Measurements from ENCODE around the gene ZBTB48. TPM values are rescaled to one million over a fixed set of nuclear protein-coding genes. Genes with fewer than 3 reads are reported as not detected.
"Not testable (repeated sequence)": the region's sequence is repeated elsewhere in the genome, so short reads cannot be mapped to it uniquely, and the experiment has no call there.

The ZBTB48 gene
- total and polyA plus RNA-seq, 4 donors: 21.6 to 41.3 (median 34.3) TPM

- no peaks in the 10 kb centered on the region for H3K9me3 ChIP-seq (ENCODE audit: control insufficient read depth in 4 of 4, insufficient read depth in 3 of 4, low read length in 3 of 4)
- WGBS, 2 donors: 68 to 77% methylated on average over 29 of the region's 29 CpGs
- peak overlapping the region in 1 of 2 donors; percentile 17 for H3K27ac ChIP-seq (ENCODE audit: low read depth in 1 of 2, low read length in 1 of 2)
- no peak for TF ChIP-seq CTCF (IDR thresholded peaks at IDR 0.05; ENCODE audit: control extremely low read depth, extremely low read depth)
- DNase-seq (peak; percentile 29 to 57 (median 49)), ATAC-seq (ENCODE audit: insufficient read depth, low FRiP score) (peak; percentile 75)
- no peak overlapping the region for H3K9ac ChIP-seq (ENCODE audit: insufficient read depth in 1 of 2, low read length in 2 of 2)
- peaks cover 9 to 59% (median 43%) of the 10 kb centered on the region in 4 donors for H3K36me3 ChIP-seq (ENCODE audit: control insufficient read depth in 4 of 4, insufficient read depth in 4 of 4, low read length in 4 of 4)
- no peak overlapping the region for H3K4me3 ChIP-seq
- no peaks in the 10 kb centered on the region for H3K27me3 ChIP-seq (ENCODE audit: control insufficient read depth in 3 of 3, insufficient read depth in 3 of 3, low read length in 2 of 3)
- peaks cover 0 to 5% (median 0%) of the 10 kb centered on the region in 5 donors for H3K4me1 ChIP-seq (ENCODE audit: control insufficient read depth in 5 of 5, insufficient read depth in 5 of 5, low read length in 5 of 5)
Measured at GRCh38 chr1:6634371-6635052, 54.7 kb downstream of the ZBTB48 start.

GRCh38 chr1:6635161-6635909 lies 55.5 kb downstream of the ZBTB48 start:
- H3K4me1 ChIP-seq (ENCODE audit: control insufficient read depth in 5 of 5, insufficient read depth in 5 of 5, low read length in 5 of 5): peaks cover 0 to 5% (median 0%) of the 10 kb centered on the region in 5 donors
- no peak overlapping the region for H3K27ac ChIP-seq (ENCODE audit: low read depth in 1 of 2, low read length in 1 of 2)
- WGBS, 2 donors: 92 to 96% methylated on average over 20 of the region's 20 CpGs
- no peak for DNase-seq
- TF ChIP-seq CTCF (IDR thresholded peaks at IDR 0.05; ENCODE audit: control extremely low read depth, extremely low read depth): no peak
- peaks cover 9 to 51% (median 43%) of the 10 kb centered on the region in 4 donors for H3K36me3 ChIP-seq (ENCODE audit: control insufficient read depth in 4 of 4, insufficient read depth in 4 of 4, low read length in 4 of 4)
- ATAC-seq (ENCODE audit: insufficient read depth, low FRiP score): no peak
- no peaks in the 10 kb centered on the region for H3K27me3 ChIP-seq (ENCODE audit: control insufficient read depth in 3 of 3, insufficient read depth in 3 of 3, low read length in 2 of 3)
- H3K9me3 ChIP-seq (ENCODE audit: control insufficient read depth in 4 of 4, insufficient read depth in 3 of 4, low read length in 3 of 4): no peaks in the 10 kb centered on the region
- H3K4me3 ChIP-seq: no peak overlapping the region
- no peak overlapping the region for H3K9ac ChIP-seq (ENCODE audit: insufficient read depth in 1 of 2, low read length in 2 of 2)

GRCh38 chr1:6635910-6636760 lies 56.3 kb downstream of the ZBTB48 start:
- no peak for ATAC-seq (ENCODE audit: insufficient read depth, low FRiP score)
- peaks cover 0 to 5% (median 0%) of the 10 kb centered on the region in 5 donors for H3K4me1 ChIP-seq (ENCODE audit: control insufficient read depth in 5 of 5, insufficient read depth in 5 of 5, low read length in 5 of 5)
- WGBS, 2 donors: 86 to 90% methylated on average over 16 of the region's 16 CpGs
- H3K27me3 ChIP-seq (ENCODE audit: control insufficient read depth in 3 of 3, insufficient read depth in 3 of 3, low read length in 2 of 3): no peaks in the 10 kb centered on the region
- no peak for TF ChIP-seq CTCF (IDR thresholded peaks at IDR 0.05; ENCODE audit: control extremely low read depth, extremely low read depth)
- peaks cover 9 to 53% (median 42%) of the 10 kb centered on the region in 4 donors for H3K36me3 ChIP-seq (ENCODE audit: control insufficient read depth in 4 of 4, insufficient read depth in 4 of 4, low read length in 4 of 4)
- H3K9ac ChIP-seq (ENCODE audit: insufficient read depth in 1 of 2, low read length in 2 of 2): no peak overlapping the region
- no peak for DNase-seq
- H3K9me3 ChIP-seq (ENCODE audit: control insufficient read depth in 4 of 4, insufficient read depth in 3 of 4, low read length in 3 of 4): no peaks in the 10 kb centered on the region
- no peak overlapping the region for H3K27ac ChIP-seq (ENCODE audit: low read depth in 1 of 2, low read length in 1 of 2)
- H3K4me3 ChIP-seq: no peak overlapping the region

- H3K9me3 ChIP-seq (ENCODE audit: control insufficient read depth in 4 of 4, insufficient read depth in 3 of 4, low read length in 3 of 4); H3K4me3 ChIP-seq; H3K9ac ChIP-seq (ENCODE audit: insufficient read depth in 1 of 2, low read length in 2 of 2); ATAC-seq (ENCODE audit: insufficient read depth, low FRiP score); H3K27me3 ChIP-seq (ENCODE audit: control insufficient read depth in 3 of 3, insufficient read depth in 3 of 3, low read length in 2 of 3); H3K4me1 ChIP-seq (ENCODE audit: control insufficient read depth in 5 of 5, insufficient read depth in 5 of 5, low read length in 5 of 5); H3K27ac ChIP-seq (ENCODE audit: low read depth in 1 of 2, low read length in 1 of 2); DNase-seq: not testable (repeated sequence)
- peaks cover 9 to 55% (median 42%) of the 10 kb centered on the region in 4 donors for H3K36me3 ChIP-seq (ENCODE audit: control insufficient read depth in 4 of 4, insufficient read depth in 4 of 4, low read length in 4 of 4)
- 97 to 99% methylated on average over 6 of the region's 6 CpGs for WGBS, 2 donors
Measured at GRCh38 chr1:6636778-6637177, 57.0 kb downstream of the ZBTB48 start.
